Stimulated activated CD4-positive, alpha-beta T cell treated with anti-CD3 and anti-CD28 coated beads, Interleukin-1b, Interleukin-23, amount 100 ng/mL, for 4 hours (primary cell): ENCODE data around the gene CEMIP.

Source experiments
- DNase-seq, 2 donors: peaks; one replicate each; pipeline ENCODE4 v3.0.0-alpha.2; 2020; ENCODE audit warnings: low read depth in 2 of 2

CEMIP gene, protein sequence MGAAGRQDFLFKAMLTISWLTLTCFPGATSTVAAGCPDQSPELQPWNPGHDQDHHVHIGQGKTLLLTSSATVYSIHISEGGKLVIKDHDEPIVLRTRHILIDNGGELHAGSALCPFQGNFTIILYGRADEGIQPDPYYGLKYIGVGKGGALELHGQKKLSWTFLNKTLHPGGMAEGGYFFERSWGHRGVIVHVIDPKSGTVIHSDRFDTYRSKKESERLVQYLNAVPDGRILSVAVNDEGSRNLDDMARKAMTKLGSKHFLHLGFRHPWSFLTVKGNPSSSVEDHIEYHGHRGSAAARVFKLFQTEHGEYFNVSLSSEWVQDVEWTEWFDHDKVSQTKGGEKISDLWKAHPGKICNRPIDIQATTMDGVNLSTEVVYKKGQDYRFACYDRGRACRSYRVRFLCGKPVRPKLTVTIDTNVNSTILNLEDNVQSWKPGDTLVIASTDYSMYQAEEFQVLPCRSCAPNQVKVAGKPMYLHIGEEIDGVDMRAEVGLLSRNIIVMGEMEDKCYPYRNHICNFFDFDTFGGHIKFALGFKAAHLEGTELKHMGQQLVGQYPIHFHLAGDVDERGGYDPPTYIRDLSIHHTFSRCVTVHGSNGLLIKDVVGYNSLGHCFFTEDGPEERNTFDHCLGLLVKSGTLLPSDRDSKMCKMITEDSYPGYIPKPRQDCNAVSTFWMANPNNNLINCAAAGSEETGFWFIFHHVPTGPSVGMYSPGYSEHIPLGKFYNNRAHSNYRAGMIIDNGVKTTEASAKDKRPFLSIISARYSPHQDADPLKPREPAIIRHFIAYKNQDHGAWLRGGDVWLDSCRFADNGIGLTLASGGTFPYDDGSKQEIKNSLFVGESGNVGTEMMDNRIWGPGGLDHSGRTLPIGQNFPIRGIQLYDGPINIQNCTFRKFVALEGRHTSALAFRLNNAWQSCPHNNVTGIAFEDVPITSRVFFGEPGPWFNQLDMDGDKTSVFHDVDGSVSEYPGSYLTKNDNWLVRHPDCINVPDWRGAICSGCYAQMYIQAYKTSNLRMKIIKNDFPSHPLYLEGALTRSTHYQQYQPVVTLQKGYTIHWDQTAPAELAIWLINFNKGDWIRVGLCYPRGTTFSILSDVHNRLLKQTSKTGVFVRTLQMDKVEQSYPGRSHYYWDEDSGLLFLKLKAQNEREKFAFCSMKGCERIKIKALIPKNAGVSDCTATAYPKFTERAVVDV (N-terminal part only)

DNA sequence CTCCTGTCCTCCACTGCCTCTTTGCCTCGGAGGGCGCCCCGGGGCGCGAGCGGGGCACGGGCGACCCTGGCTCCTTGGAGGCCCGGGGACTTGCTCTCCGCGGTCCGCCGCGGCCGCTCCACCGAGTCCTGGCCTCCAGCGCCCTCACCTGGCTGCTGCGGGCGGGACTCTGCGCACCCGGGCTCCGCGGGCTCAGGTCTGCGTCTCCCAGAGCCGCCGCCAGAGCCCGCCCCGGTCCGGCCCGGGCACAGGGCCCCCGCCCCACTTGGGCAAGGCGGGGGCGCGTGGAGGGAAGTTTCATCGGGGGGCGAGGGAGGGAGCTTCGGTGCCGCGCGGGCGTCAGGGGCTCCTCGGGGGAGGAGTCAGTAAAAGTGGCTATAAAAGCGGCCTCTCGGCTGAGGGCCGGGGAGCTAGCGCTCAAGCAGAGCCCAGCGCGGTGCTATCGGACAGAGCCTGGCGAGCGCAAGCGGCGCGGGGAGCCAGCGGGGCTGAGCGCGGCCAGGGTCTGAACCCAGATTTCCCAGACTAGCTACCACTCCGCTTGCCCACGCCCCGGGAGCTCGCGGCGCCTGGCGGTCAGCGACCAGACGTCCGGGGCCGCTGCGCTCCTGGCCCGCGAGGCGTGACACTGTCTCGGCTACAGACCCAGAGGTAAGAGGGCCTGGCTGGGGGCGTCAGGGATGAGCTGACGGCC, at the start of gene CEMIP:
TSS of gene CEMIP (plus strand) at position 407 of the 694 bp plus-strand sequence. CDS start 94,510 bp downstream, outside the sequence.
- peak in 1 of 2 donors; percentile 33 for DNase-seq

DNA sequence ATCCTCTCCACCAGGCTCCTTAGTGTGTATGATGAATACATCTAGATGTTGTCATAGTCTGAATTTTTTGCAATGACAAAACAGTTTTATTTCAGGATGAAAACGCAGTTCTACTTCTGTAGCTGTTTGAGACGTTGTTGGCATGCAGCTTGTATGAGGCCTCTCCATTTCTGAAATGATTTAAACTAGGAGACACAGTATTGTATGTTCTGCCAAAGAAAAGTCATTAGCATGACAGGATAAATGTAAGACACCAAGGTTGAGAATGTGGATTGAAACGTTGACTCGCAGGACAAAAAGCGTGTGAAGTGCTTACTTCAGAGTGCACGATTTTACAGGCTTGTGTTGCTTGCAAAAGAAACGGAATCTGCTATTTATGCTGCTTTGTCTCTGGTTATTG, 48.8 kb upstream of the CEMIP start:
- DNase-seq: no peak

DNA sequence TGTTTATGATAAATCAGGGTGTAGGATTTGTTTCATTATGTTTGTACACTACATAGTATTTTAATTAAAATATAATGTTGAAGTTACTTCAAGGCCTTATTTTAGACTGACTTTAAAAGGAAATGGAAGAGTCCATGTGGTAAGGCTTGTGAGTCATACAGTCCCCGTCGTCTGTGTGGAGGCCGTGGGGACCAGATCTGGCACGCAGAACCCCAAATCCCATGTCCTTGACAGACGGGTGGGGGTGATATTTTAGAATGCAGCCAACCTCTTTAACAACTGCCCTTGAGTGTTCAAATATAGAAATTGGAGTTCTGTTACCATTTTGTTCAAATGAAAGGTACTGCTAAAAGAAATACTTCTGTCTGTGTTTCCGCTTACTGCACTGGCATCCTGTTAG, 48.2 kb upstream of the CEMIP start:
- no peak for DNase-seq

DNA sequence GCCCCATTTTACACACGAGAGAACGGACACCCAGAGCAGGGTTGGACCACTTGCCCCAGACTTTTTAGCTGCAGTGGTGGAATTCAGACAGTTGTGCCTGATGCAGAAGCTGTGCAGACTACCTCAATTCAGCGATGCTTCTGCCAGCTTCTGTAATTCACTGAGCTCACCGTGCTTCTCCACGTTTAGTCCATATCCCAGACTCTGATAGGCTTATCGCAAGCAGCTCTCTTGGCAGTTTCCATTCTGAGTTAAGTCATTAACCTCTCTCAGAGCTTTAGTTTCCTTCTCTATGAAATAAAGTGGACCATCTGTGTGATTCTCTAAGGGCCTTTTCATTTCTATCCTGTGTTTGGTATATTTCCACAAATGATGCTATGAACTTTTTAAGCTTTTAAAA, 47.0 kb upstream of the CEMIP start:
- no peak for DNase-seq

DNA sequence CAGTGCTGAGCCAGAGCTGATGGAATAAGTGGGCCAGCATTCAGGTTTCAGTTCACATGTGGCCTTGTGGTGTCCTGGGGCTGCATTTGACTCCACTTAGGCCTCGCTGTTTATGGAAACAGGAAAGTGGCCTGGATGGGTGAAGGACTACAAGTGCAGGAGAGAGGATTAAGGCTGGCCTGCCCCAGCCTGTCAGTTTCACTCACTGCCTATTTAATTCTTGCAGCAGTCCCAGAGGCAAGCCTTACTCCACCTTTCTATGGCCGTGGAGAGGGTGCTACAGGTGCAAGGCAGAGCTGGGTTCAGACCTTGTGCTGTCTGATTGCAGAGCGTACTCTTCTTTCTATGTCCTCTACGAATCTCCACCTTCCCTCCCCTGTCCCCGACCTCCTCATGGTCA, 46.4 kb upstream of the CEMIP start:
- DNase-seq: no peak

DNA sequence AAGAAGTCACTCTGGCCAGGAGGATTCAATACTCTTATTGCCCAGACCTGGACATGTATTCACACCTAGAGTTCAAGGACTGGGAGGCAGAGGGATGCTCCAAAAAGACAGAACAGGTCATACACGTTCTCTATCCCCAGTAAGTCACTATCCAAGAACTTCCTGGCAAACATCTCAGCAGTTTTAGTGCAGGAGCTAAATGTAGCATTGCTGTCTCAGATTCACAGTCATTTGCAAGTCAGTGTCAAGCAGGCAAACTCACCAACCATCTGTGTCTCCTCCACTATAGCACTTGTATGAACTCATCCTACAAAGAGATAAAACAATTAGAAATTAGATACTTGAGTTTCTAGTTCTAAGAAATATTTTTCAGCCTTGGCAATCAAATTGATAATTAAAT, 45.7 kb upstream of the CEMIP start:
- no peak for DNase-seq

DNA sequence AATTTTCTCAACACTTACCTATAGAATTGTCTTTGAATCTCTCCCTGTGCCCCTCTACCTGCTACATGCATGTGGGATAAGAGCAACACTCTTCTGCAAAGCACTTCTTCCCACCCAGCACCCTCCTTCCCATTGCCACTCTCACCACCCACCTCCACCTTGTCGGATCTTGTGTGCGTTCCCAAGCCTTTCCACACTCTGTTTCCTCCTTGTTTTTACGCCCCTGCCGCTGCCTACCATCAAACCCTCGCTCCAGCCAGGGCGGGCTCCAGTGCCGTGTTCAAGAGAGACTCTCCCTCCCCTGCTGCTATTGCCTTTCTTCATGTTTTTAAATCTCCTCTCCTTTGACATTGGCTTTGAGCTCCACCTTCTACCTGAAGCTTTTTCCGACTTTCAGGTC, 43.8 kb upstream of the CEMIP start:
- no peak for DNase-seq

DNA sequence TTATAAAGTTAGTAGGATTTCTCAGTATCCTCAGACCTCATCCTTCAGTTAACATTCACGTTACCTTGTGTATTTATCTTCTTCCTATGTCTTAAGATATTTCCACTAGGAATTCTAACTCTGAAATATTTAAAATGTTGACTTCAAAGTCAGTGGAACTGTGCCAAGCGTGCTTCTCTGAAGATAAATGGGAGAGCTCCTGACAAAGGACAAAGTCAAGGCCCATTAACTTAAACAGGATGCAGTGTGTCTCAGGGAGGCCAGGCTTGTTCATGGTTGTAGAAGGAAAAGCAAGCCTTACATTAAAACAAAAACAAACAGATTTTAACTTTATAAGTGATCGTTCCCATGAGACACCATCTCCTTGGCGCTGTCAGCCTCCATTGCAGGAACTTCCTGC, 42.6 kb upstream of the CEMIP start:
- no peak for DNase-seq

DNA sequence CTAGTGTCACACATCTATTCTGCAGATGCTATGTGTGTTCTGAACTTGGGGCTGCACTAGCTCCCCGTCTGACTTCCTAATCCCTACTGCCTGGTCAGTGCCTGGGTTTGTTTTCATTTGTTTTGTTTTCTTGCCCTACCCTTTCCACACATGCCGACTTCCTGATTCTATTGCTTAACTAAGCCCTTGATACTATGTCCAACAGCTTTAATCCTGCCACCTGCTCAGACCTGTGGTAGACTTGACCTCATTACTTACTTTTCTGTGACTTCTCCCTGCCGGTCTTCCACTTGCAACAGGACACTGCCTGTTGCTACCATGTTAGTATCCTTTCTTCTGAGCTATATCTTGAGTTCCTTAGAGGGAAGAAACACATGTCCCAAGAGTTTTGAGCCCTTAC, 39.3 kb upstream of the CEMIP start:
- no peak for DNase-seq

DNA sequence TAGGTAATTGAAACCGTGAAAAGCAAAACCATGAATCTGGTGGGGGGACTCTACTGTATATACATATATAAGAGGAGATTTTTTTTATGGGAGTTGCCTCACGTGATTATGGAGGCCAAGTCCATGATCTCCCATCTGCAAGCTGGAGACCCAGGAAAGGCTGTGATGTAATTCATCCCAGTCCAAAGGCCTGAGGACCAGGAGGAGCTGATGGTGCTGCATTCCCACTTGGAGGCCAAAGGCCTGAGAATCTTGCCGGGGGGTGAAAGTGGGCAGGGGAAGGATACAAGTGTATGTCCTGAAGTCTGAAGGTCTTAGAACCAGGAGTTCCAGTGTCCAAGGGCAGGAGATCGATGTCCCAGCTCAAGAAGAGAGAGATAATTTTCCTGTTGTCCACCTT, 37.1 kb upstream of the CEMIP start:
- no peak for DNase-seq

DNA sequence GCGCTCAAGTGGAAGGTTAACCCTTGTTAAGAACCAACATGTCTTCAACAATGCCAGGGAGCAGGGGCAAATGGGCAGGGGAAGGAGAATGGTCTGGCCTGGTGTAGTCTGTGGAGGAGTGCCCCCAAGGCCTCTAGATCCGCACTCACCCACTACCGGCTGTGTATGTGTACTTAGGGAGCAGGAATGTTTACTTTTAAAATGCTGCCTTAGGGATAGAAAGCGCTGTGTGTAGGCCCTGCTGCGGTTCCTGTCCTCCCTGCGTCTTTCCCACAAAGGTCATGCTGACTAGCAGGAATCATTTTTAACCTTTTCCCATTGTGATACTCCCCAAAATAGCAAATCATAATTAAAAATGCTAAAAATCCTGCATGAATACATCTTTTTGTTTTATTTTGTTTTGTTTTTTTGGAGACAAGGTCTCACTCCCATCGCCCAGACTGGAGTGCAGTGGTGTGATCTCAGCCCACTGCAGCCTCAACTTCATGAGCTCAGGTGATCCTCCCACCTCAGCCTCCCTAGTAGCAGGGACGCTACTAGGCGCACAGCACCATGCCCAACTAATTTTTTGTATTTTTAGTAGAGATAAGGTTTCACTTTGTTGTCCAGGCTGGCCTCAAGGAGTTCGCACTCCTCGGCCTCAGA, 35.9 kb upstream of the CEMIP start:
- DNase-seq: no peak

DNA sequence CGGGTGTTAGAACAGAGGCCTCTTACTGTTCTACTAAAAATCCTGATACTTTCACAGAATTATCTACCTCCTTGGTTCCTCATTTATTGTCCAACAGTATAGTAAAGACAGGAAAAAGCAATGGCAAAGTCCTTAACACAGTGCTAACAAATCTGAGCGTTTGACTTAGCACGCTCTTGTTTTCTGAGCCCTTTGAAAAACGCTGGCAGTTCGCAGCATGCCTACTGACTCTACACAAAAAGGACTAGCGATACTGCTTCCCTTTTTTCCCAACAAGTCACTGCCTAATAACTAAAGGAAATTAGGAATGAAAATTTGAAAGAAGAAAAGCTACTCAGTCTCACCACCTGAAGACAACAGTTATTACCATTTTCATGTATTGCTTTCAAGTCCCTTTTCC, 34.8 kb upstream of the CEMIP start:
- DNase-seq: no peak

DNA sequence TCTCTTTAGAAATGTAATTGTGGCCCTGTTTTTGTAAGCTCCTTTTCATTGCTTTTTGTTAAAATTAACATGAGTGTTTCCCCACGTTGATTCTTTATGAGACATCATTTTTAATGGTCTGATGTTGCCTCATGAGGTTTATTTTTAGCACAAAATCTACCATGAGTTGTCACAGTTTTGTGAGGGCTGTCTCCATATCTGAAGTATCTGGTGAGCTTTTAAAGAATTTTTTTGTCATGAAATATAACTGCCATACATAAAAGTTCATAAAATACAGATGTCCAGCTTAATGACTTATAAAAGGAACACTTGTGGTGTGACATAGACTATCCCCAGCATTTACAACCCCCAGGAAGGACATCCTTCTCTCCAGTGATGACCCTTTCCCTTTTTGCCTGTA, 34.3 kb upstream of the CEMIP start:
- DNase-seq: no peak

DNA sequence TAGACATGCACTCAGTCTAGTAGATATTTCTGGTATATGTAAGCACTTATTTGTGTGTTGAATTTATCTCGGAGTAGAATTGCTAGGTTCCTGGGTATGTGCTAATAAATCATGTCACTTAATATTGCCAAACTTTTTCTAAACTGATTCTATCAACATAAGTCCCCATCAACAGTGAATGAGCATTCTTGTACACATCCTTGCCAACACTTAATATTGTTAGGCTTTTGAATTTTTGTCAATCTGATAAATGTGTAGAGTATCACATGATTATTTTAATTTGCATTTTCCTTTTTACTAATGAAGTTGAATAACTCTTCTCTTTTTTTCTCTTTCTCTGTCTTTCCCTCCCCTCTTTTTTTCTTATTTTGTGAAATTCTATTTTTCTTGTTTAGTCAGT, 33.3 kb upstream of the CEMIP start:
- DNase-seq: no peak

DNA sequence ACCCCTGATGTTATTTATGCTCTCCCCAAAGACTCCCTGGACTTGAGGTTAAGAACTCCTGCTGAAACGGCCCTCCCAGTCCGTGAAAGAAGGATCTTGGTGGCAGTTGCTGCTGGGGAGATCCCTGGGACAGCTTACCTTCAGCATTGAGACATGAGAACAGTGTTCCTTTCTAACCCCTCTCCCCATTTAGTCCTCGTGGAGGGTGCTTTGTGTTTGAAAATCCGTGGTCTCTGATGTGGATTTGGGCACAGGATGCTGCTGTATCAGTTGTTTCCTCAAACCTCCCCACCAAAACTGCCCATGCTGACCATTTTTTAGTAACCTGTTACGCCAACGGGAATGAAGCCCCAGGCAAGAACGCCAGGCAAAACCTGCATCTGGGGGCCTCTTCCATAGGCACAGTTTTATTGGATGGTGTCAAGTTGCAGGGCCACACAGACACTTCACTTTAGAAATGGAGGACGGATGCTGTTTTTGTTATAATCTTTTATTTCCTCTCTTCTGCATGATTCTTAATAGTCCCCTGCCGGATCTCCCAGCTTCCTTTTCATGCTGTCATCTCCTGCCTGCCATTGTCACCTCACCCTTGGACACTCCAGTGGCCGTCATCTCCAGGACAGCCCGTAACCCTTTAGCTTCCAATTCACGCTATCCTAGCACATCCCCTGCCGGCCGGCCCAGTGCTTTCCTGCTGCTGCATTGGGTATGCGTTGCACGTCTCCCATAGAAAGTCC, 31.7 kb upstream of the CEMIP start:
- DNase-seq: no peak

DNA sequence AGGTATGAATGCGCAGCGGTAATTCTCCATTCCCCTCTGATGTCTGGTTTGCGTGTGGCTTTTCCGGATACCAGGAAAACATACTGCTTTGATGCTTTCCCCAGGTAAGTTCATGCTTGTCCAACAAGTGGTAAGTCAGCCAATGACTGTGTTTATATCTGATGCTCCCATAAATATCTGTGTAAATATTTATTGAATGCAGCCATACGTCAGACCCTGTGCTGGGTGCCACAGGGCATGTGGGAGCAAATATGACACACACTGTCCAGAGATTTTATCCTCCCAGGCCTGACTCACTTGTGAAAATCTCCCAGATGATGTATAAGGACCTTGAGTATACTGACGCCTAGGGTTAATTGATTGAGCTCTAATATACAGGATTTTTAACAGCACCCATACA, 29.6 kb upstream of the CEMIP start:
- DNase-seq: no peak

DNA sequence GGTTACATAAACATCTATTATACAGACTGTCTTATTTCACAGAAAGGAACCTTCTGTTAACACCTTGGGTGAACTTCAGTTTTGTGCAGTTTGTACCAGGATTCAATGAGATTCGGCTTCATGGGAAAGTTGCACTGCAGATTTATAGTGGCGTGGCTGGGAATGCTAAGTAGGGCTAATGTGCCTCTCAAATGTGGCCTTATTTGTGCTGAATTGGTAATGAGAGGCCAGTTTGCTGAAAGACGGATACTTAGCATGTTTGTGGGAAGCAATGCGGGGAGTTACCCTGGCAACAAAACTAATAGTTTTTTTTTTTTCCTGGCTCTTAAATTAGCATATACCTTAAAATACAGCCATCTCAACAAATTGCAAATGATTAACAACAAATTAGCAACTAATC, 28.6 kb upstream of the CEMIP start:
- DNase-seq: no peak

DNA sequence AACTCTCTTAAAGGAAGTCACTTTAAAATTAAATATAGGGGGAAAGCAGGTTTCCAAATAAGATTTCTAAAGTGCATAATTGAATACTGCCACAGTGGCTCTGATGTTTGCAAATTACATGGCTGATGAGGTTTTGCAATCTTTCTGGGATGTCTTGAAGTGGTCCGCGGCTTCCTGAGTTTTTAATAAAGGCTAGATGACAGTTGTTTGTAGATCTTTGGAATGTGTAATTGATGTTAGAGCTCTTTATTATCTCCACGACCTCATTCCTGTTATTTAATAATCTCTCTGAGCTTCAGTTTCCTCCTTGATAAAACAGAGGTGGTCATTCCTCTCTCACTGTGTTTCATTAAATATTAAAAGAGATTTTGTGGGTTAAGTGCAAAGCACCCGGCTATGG, 27.0 kb upstream of the CEMIP start:
- no peak for DNase-seq

DNA sequence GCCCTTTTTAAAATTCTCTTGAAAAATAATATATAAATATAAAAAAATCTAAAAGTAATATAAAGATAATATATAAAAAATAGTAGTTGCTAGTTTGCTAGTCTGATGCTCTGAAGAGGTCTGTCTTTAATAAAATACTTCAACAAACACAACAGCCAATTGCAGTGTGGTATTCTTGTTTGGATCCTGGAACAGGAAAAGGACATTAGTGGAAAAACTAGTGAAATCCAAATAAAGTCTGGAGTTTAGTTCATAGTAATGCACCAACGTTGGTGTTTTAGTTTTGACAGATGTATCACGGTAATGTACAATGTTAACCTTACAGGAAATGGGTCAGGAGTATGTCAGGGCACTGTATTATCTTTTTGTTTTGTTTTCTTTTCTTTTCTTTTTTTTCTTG, 26.0 kb upstream of the CEMIP start:
- DNase-seq: no peak

DNA sequence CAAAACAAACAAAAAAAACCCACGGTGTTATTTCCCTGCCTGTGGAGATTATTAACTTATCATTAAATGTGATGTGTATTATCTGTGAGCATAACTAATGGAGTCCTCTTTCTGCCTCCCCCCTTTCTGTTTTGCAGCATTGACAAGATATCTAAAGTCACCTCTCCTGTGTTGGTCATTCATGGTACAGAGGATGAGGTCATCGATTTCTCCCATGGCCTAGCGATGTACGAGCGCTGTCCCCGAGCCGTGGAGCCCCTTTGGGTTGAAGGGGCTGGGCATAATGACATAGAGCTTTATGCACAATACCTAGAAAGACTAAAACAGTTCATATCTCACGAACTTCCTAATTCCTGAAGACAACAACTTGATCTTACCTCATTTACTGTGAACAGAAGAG, 25.2 kb upstream of the CEMIP start:
- DNase-seq: no peak

DNA sequence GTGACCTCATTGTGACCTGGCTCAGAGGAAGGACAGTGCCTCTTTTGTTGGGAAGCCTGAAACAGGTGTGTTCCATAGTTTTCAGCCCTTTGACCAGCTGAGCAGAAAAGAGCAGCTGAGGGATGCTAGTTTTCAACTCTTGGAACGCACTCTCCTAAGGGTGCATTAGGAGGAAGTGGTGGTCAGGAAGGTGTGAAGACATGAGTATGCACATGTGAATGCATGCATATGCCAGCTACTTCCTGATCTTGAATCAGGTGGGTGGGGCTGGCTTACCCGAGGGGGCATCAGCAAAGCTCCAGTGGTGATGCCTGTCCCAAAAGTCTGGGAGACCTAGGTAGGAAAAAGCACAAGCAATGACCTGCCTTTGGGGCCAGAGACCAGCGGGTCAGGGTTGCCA, 23.3 kb upstream of the CEMIP start:
- DNase-seq: no peak
